Measurements from ENCODE around the gene POLR2H.
A peak's percentile ranks its signal among the peaks of the same experiment; 100 is the strongest.

POLR2H gene

DNA sequence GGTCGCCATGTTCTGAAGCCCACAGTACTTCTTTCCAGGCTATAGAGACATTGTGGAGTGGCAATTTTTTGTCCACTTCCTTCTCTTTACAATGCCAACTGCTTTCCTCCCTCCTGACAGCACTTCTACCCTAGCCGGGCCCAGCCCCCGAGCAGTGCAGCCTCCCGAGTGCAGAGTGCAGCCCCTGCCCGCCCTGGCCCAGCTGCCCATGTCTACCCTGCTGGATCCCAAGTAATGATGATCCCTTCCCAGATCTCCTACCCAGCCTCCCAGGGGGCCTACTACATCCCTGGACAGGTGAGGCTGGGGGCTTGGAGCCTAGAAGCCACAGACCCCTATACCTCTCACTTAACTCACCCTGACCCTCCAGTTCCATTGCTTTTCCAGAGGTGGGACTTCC lies 44.3 kb upstream of the POLR2H start:
- no peak for DNase-seq (ENCODE audit: low read depth)
- TF ChIP-seq, protein P1, sequence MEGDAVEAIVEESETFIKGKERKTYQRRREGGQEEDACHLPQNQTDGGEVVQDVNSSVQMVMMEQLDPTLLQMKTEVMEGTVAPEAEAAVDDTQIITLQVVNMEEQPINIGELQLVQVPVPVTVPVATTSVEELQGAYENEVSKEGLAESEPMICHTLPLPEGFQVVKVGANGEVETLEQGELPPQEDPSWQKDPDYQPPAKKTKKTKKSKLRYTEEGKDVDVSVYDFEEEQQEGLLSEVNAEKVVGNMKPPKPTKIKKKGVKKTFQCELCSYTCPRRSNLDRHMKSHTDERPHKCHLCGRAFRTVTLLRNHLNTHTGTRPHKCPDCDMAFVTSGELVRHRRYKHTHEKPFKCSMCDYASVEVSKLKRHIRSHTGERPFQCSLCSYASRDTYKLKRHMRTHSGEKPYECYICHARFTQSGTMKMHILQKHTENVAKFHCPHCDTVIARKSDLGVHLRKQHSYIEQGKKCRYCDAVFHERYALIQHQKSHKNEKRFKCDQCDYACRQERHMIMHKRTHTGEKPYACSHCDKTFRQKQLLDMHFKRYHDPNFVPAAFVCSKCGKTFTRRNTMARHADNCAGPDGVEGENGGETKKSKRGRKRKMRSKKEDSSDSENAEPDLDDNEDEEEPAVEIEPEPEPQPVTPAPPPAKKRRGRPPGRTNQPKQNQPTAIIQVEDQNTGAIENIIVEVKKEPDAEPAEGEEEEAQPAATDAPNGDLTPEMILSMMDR (conservative IDR thresholded peaks at IDR 0.05; ENCODE audit: low read length) = no peak
- H3K4me3 ChIP-seq (ENCODE audit: low read length) = peak overlapping the region; percentile 90

DNA sequence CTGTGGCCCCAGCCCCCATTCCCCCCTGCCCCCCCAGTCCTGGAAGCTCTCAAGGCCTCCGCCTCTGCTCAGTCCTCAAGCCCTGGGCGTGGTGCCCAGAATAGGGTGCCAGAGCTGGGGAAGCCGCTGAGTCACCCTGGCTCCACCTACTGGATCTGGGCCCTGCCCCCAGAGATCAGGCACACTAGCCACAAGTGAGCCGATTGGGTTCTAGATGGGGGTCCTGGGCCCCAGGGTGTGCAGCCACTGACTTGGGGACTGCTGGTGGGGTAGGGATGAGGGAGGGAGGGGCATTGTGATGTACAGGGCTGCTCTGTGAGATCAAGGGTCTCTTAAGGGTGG lies 41.4 kb upstream of the POLR2H start:
- DNase-seq (ENCODE audit: low read depth) = peak; percentile 97
- H3K4me3 ChIP-seq (ENCODE audit: low read length) = peak overlapping the region; percentile 47
- TF ChIP-seq, protein P1 (conservative IDR thresholded peaks at IDR 0.05; ENCODE audit: low read length) = no peak

DNA sequence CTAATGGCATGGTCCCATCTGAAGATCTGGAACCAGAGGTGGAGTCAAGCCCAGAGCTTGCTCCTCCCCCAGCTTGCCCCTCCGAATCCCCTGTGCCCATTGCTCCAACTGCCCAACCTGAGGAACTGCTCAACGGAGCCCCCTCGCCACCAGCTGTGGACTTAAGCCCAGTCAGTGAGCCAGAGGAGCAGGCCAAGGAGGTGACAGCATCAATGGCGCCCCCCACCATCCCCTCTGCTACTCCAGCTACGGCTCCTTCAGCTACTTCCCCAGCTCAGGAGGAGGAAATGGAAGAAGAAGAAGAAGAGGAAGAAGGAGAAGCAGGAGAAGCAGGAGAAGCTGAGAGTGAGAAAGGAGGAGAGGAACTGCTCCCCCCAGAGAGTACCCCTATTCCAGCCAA lies 39.8 kb upstream of the POLR2H start:
- no peak overlapping the region for H3K4me3 ChIP-seq (ENCODE audit: low read length)
- TF ChIP-seq, protein P1 (conservative IDR thresholded peaks at IDR 0.05; ENCODE audit: low read length) = no peak
- no peak for DNase-seq (ENCODE audit: low read depth)

DNA sequence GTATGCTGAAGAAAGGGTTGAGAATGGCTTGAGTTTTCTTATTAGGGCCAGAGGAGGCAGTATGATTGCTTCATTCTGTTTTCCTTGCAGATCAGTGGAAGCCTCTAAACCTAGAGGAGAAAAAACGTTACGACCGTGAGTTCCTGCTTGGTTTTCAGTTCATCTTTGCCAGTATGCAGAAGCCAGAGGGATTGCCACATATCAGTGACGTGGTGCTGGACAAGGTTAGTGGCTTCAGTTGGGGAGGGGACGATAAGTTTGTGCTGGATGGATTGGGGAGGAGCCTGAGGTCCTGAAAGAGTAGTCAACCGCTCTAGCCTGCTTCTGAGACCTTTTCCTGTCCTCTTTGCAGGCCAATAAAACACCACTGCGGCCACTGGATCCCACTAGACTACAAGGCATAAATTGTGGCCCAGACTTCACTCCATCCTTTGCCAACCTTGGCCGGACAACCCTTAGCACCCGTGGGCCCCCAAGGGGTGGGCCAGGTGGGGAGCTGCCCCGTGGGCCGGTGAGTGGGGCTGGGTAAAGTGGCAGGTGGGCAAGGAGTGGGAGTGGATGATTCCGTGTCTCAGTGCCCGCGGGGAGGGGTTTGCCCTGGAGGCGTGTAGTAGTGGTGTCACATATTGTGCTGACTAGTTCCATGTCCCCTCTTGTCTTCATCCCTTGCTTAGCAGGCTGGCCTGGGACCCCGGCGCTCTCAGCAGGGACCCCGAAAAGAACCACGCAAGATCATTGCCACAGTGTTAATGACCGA lies 38.6 kb upstream of the POLR2H start:
- TF ChIP-seq, protein P1 (conservative IDR thresholded peaks at IDR 0.05; ENCODE audit: low read length) = no peak
- DNase-seq (ENCODE audit: low read depth) = peak; percentile 67
- no peak overlapping the region for H3K4me3 ChIP-seq (ENCODE audit: low read length)

DNA sequence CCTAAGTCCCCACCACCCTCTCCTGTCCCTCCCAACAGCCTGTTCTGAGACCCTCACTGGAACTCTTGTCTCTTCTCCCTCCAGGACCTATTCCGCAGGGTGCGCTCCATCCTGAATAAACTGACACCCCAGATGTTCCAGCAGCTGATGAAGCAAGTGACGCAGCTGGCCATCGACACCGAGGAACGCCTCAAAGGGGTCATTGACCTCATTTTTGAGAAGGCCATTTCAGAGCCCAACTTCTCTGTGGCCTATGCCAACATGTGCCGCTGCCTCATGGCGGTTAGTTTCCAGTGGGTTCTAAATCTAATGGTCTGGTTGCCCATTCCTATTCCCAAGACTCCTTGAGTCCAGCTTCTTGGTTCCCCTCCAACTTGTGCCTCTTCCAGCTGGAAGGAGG lies 37.8 kb upstream of the POLR2H start:
- no peak overlapping the region for H3K4me3 ChIP-seq (ENCODE audit: low read length)
- no peak for DNase-seq (ENCODE audit: low read depth)
- TF ChIP-seq, protein P1 (conservative IDR thresholded peaks at IDR 0.05; ENCODE audit: low read length) = no peak

DNA sequence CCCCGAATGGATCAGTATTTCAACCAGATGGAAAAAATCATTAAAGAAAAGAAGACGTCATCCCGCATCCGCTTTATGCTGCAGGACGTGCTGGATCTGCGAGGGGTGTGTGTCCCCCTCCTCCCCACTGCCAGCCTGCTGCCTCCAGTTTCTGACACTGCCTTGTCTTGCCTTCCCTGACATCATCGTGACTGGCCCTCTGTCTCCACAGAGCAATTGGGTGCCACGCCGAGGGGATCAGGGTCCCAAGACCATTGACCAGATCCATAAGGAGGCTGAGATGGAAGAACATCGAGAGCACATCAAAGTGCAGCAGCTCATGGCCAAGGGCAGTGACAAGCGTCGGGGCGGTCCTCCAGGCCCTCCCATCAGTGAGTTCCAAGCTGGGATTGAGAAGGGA lies 36.2 kb upstream of the POLR2H start:
- DNase-seq (ENCODE audit: low read depth) = no peak

More for the DNA sequence above, 36.2 kb upstream of the POLR2H start:
- no peak overlapping the region for H3K4me3 ChIP-seq (ENCODE audit: low read length)
- TF ChIP-seq, protein P1 (conservative IDR thresholded peaks at IDR 0.05; ENCODE audit: low read length) = no peak
